HCT116 (cell line): ENCODE results near the gene PCDH19. TPM values are rescaled to one million over a fixed set of nuclear protein-coding genes. Genes with fewer than 3 reads are reported as not detected.

Source experiments
- ATAC-seq: fragments of 200-7000 bp; cut with Tn5 transposase; 2 replicates; pipeline ENCODE4 v1.9.1; 2020; ENCODE audit warnings: mild to moderate bottlenecking, moderate library complexity
- BruUV-seq: library from RNA; stranded (reverse); fragments of 400-500 nt; replicated peaks from 2 replicates; lab custom pipeline; 2021; lab: Mats Ljungman, UMichigan
- CTCF ChIA-PET: fragments of 300-600 bp; sonication (Branson Sonifier 250); formaldehyde crosslinking; loops from one replicate; lab custom pipeline; 2021; ENCODE audit warnings: antibody characterized with exemption; lab: Charles Lee
- POLR2A ChIA-PET: fragments of 300-600, 350-600 bp; sonication (Branson Sonifier 250); formaldehyde crosslinking; loops from one replicate; lab custom pipeline; 2021; ENCODE audit warnings: antibody characterized with exemption; lab: Charles Lee
- RAD21 ChIA-PET, 2 experiments: fragments of 300-600 bp; sonication (Branson Sonifier 250); formaldehyde crosslinking; loops; one replicate each; lab custom pipeline; 2023; ENCODE audit warnings: low total read pairs in 2 of 2; ENCODE audit not compliant: uncharacterized antibody in 2 of 2, unreplicated experiment in 2 of 2, low non-redundant PET in 1 of 2; lab: Charles Lee
- DNase-seq: peaks from one replicate; pipeline ENCODE4 v3.0.0-alpha.2; 2010; ENCODE audit warnings: low read depth, low spot score
- H2AFZ ChIP-seq: fragments of 200-600 bp; shearing (Covaris generic), sonication (generic); 2 replicates; pipeline ENCODE4 v1.6.1; 2017; ENCODE audit warnings: low read depth, mixed run types, mixed read lengths, antibody characterized with exemption, low read length; ENCODE audit not compliant: poor library complexity, severe bottlenecking
- H3K27ac ChIP-seq: 2 replicates; pipeline ENCODE4 v1.5.1; 2012; ENCODE audit warnings: low read depth, low read length
- H3K27me3 ChIP-seq: fragments of 200-600 bp; sonication (generic); 2 replicates; pipeline ENCODE4 v1.6.1; 2016; ENCODE audit warnings: mixed run types, low read length, mixed read lengths; ENCODE audit not compliant: insufficient read depth
- H3K36me3 ChIP-seq, 2 experiments: fragments of 200-500 bp in 1 of 2; fragments of 200-600 bp in 1 of 2; sonication (Bioruptor generic) in 1 of 2; sonication (generic) in 1 of 2; 2 replicates each; pipeline versions ENCODE4 v1.5.1 to v1.6.1; 2014 to 2016; ENCODE audit warnings: low read length in 2 of 2, inconsistent platforms in 1 of 2, mixed read lengths in 1 of 2, mixed run types in 1 of 2; ENCODE audit not compliant: insufficient read depth in 2 of 2, control insufficient read depth in 1 of 2
- H3K4me1 ChIP-seq, 2 experiments: fragments of 200-600 bp in 1 of 2; sonication (generic) in 1 of 2; 2 replicates each; pipeline versions ENCODE4 v1.5.1 to v1.6.1; 2012 to 2017; ENCODE audit warnings: low read length in 2 of 2, inconsistent platforms in 1 of 2, mild to moderate bottlenecking in 1 of 2, mixed read lengths in 1 of 2, mixed run types in 1 of 2, moderate library complexity in 1 of 2; ENCODE audit not compliant: insufficient read depth in 2 of 2, control insufficient read depth in 1 of 2
- H3K4me2 ChIP-seq: fragments of 200-600 bp; sonication (generic); 2 replicates; pipeline ENCODE4 v1.6.1; 2017; ENCODE audit warnings: mixed run types, low read length, mixed read lengths
- H3K4me3 ChIP-seq, 2 experiments: fragments of 200-600 bp in 1 of 2; sonication (generic) in 1 of 2; replicated peaks in 1 of 2; 2 replicates each; pipeline ENCODE4 v1.5.1; 2011 to 2016; ENCODE audit warnings: low read length in 2 of 2, control low read depth in 1 of 2, low read depth in 1 of 2, mild to moderate bottlenecking in 1 of 2, mixed read lengths in 1 of 2, mixed run types in 1 of 2
- H3K79me2 ChIP-seq: fragments of 200-600 bp; sonication (generic); 2 replicates; pipeline ENCODE4 v1.6.1; 2017; ENCODE audit warnings: mild to moderate bottlenecking, mixed run types, low read length, moderate library complexity, mixed read lengths; ENCODE audit not compliant: insufficient read depth
- H3K9ac ChIP-seq: fragments of 200-600 bp; sonication (generic); 2 replicates; pipeline ENCODE4 v1.6.1; 2016; ENCODE audit warnings: low read length, mixed read lengths
- H3K9me2 ChIP-seq: fragments of 200-600 bp; sonication (generic), shearing (Covaris generic); 2 replicates; pipeline ENCODE4 v1.6.1; 2017; ENCODE audit warnings: mixed run types, mild to moderate bottlenecking, moderate library complexity; ENCODE audit not compliant: insufficient read depth
- H3K9me3 ChIP-seq, 2 experiments: fragments of 200-500 bp in 1 of 2; fragments of 200-600 bp in 1 of 2; sonication (Bioruptor generic) in 1 of 2; sonication (generic) in 1 of 2; 2 replicates each; pipeline ENCODE4 v1.6.1; 2014 to 2017; ENCODE audit warnings: low read length in 2 of 2, mixed read lengths in 2 of 2, inconsistent platforms in 1 of 2, low read depth in 1 of 2, mild to moderate bottlenecking in 1 of 2, mixed run types in 1 of 2, moderate library complexity in 1 of 2; ENCODE audit not compliant: control insufficient read depth in 1 of 2, insufficient read depth in 1 of 2
- H4K20me1 ChIP-seq: fragments of 200-600 bp; sonication (generic), shearing (Covaris generic); 2 replicates; pipeline ENCODE4 v1.6.1; 2017; ENCODE audit warnings: mixed run types, mild to moderate bottlenecking, moderate library complexity; ENCODE audit not compliant: insufficient read depth
- ATF3 ChIP-seq: IDR thresholded peaks from 2 replicates; pipeline ENCODE4 v1.6.1; 2012
- CTCF ChIP-seq, 3 experiments: fragments of 200-600 bp in 1 of 3; sonication (generic) in 1 of 3; IDR thresholded peaks in 2 of 3; conservative IDR thresholded peaks in 1 of 3; 2 replicates each; pipeline ENCODE4 v1.5.1; 2012 to 2017; ENCODE audit warnings: low read depth in 2 of 3, low read length in 2 of 3, antibody characterized with exemption in 1 of 3, borderline replicate concordance in 1 of 3, control low read depth in 1 of 3, mild to moderate bottlenecking in 1 of 3, mixed read lengths in 1 of 3, mixed run types in 1 of 3, moderate library complexity in 1 of 3; ENCODE audit not compliant: insufficient read depth in 1 of 3
- EGR1 ChIP-seq: IDR thresholded peaks from 2 replicates; pipeline ENCODE4 v1.6.1; 2012; ENCODE audit warnings: low read depth
- ELF1 ChIP-seq: IDR thresholded peaks from 2 replicates; pipeline ENCODE4 v1.6.1; 2012; ENCODE audit warnings: low read depth, borderline replicate concordance
- MAX ChIP-seq: IDR thresholded peaks from 2 replicates; pipeline ENCODE4 v1.6.1; 2012
- POLR2A ChIP-seq: IDR thresholded peaks from 2 replicates; pipeline ENCODE4 v1.7.0; 2011; ENCODE audit warnings: borderline replicate concordance; ENCODE audit not compliant: insufficient read depth, insufficient read length; ENCODE audit errors: extremely low read depth
- RAD21 ChIP-seq: IDR thresholded peaks from 2 replicates; pipeline ENCODE4 v1.6.1; 2012; ENCODE audit warnings: low read depth, mild to moderate bottlenecking
- SIN3A ChIP-seq: IDR thresholded peaks from 2 replicates; pipeline ENCODE4 v1.6.1; 2012; ENCODE audit warnings: low read depth
- SP1 ChIP-seq: IDR thresholded peaks from 2 replicates; pipeline ENCODE4 v1.6.1; 2012; ENCODE audit warnings: low read depth
- SRF ChIP-seq: IDR thresholded peaks from 2 replicates; pipeline ENCODE4 v1.6.1; 2012; ENCODE audit warnings: low read depth
- TCF7L2 ChIP-seq: IDR thresholded peaks from 2 replicates; pipeline ENCODE4 v1.7.0; 2011; ENCODE audit warnings: borderline replicate concordance, inconsistent platforms; ENCODE audit not compliant: insufficient read depth, insufficient read length; ENCODE audit errors: extremely low read depth
- YY1 ChIP-seq: IDR thresholded peaks from 2 replicates; pipeline ENCODE4 v1.6.1; 2011; ENCODE audit warnings: low read length, low read depth, moderate library complexity, mild to moderate bottlenecking; ENCODE audit not compliant: insufficient replicate concordance; ENCODE audit errors: extremely low read depth
- ZBTB33 ChIP-seq: IDR thresholded peaks from 2 replicates; pipeline ENCODE4 v1.6.1; 2011; ENCODE audit warnings: mild to moderate bottlenecking, low read length, moderate library complexity; ENCODE audit not compliant: insufficient replicate concordance; ENCODE audit errors: extremely low read depth
- ZFX ChIP-seq: fragments of 450-650 bp; IDR thresholded peaks from 2 replicates; pipeline ENCODE4 v1.6.1; 2017
- ZNF274 ChIP-seq: fragments of 200-500 bp; sonication (Bioruptor generic); IDR thresholded peaks from 2 replicates; pipeline ENCODE4 v1.6.1; 2014; ENCODE audit warnings: mild to moderate bottlenecking, low read depth, low read length, inconsistent platforms
- intact Hi-C: fragments of 100-400 bp; cut with micrococcal nuclease; formaldehyde crosslinking; loops from 2 replicates; pipeline ENCODE4 v1.10.0; 2022
- total RNA-seq: library from RNA; stranded (reverse); gene quantifications from one replicate; pipeline ENCODE4 v1.2.1, GENCODE V29; 2021; ENCODE audit not compliant: unreplicated experiment

Gene PCDH19
- total RNA-seq, 1 experiment from 2014 or later, result 0.32 TPM

- TF ChIP-seq CTCF (IDR thresholded peaks at IDR 0.05 in 2 of 3, conservative IDR thresholded peaks at IDR 0.05 in 1 of 3; ENCODE audit: borderline replicate concordance in 1 of 3, insufficient read depth in 1 of 3, low read depth in 2 of 3, low read length in 2 of 3) (no peak), SRF (no peak)
Measured at GRCh38 chrX:100353326-100353725, 56.7 kb downstream of the PCDH19 start (continued).

DNA sequence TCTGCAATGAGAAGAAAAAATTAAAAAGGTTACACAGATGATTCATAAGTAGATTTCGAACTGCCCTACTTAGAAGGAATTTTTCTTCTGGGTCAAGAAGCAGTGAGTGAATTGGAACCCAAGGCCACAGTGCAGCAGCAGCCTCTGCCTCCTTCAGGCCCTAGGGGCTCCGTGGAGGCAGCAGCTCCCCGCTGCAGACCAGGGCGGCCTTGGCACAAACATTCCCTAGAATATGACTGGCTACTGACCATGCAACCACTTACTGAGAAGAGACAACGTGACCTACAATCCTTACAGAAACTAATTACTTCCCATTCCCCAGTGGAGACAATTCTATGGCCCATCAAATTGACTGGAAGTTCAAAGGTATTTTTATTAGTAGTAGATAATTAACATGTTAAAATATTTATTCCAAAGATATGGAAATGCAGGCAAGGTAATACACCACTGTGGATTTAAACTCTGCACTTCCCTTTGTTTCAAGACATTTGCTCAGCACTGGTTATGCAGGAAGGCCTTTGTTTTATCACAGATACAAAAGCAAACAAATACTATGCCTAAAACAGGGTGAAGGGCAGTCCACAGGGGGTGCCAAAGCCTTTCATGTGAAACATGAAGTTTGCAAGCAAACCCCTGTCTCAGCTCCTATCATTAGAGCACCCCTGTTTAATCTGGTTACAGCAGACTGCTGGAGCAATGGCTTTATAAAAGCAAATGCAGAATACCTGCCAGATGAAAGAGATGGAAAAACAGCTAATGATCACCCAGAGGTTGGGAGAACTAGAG, 59.2 kb downstream of the PCDH19 start:
- H3K79me2 ChIP-seq, result no peaks in the 10 kb centered on the region
- RAD21 ChIA-PET, result no interaction called here
- no peaks in the 10 kb centered on the region for H4K20me1 ChIP-seq
- no peaks in the 10 kb centered on the region for H3K9me2 ChIP-seq
- no peak overlapping the region for H2AFZ ChIP-seq
- no peak for DNase-seq
- BruUV-seq, result no TSS peak
- no peaks in the 10 kb centered on the region for H3K4me1 ChIP-seq
- H3K9me3 ChIP-seq, result no peaks in the 10 kb centered on the region
- no peak overlapping the region for H3K4me3 ChIP-seq
- no peak for ATAC-seq
- no peak overlapping the region for H3K27ac ChIP-seq
- H3K36me3 ChIP-seq, result no peaks in the 10 kb centered on the region
- H3K9ac ChIP-seq, result no peak overlapping the region
- CTCF ChIA-PET, result no interaction called here
- POLR2A ChIA-PET, result no interaction called here
- intact Hi-C loops, result no loop called here
- 0 out of 2 replicates have a peak, but pooled peaks cover 3% of the 10 kb centered on the region for H3K27me3 ChIP-seq
- no peak overlapping the region for H3K4me2 ChIP-seq
- no peak for TF ChIP-seq ATF3
- no peak for TF ChIP-seq YY1
- no peak for TF ChIP-seq TCF7L2
- no peak for TF ChIP-seq POLR2A
- no peak for TF ChIP-seq SIN3A
- TF ChIP-seq EGR1, result no peak
- no peak for TF ChIP-seq ZBTB33
- no peak for TF ChIP-seq SP1
- TF ChIP-seq CTCF (IDR thresholded peaks at IDR 0.05 in 2 of 3, conservative IDR thresholded peaks at IDR 0.05 in 1 of 3; ENCODE audit: borderline replicate concordance in 1 of 3, insufficient read depth in 1 of 3, low read depth in 2 of 3, low read length in 2 of 3), result no peak
- no peak for TF ChIP-seq ZFX
- no peak for TF ChIP-seq MAX
- no peak for TF ChIP-seq ELF1
- no peak for TF ChIP-seq RAD21
- no peak for TF ChIP-seq ZNF274
